ENCODE results near the gene PI4K2B. TPM values are rescaled to one million over a fixed set of nuclear protein-coding genes. Genes with fewer than 3 reads are reported as not detected.
A peak's percentile ranks its signal among the peaks of the same experiment; 100 is the strongest.

PI4K2B gene
- total and polyA plus RNA-seq, 10 of the 15 experiments (the other 5 are each of a cell fraction or from before 2014, with no cell fraction given) = 12.9 to 55.3 (median 40.7) TPM

DNA sequence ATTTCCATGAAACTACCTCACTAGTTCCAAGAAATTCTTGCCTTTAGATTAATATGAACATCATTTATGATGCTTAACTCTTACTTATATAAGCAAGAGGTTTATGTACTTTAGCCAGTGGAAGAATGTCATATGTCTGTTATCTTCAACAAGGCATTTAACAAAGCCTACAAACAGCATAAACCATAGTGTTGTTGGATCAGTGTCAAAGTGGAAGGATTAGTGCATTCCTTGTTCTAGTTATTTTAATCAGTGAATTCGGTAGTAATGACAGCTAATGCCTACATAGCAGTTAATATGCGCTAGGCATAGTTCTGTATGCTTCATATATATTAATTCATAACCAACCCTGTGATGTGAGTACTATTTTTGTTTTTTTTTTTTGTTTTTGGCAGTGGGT is 3.1 kb downstream of the PI4K2B start:
- intact Hi-C loops (cut with micrococcal nuclease; ENCODE audit: unreplicated experiment) = loop anchor here (10.0 kb wide), 1 partner anchor 652 kb away; the partner anchor contains the start of gene DHX15
- RAD21 ChIA-PET (ENCODE audit: unreplicated experiment) = interaction anchor here (1.2 kb wide), 1 partner anchor 75 kb away, joined by 4 read pairs; the partner anchor contains the start of gene ZCCHC4
- WGBS (ENCODE audit: insufficient coverage, insufficient replicate concordance, low lambda C conversion rate, missing lambda C conversion rate) = 100% methylated on average over 2 of the region's 2 CpGs
- H4K20me1 ChIP-seq (ENCODE audit: control insufficient read depth, insufficient read depth) = no peaks in the 10 kb centered on the region
- in situ Hi-C loops (cut with MboI) = loop anchor here (10.0 kb wide), 1 partner anchor 652 kb away; the partner anchor contains the start of gene DHX15
- CTCF ChIA-PET = interaction anchor here (3.8 to 4.5 kb wide), 2 partner anchors 76 to 130 kb away, joined by 29 to 32 read pairs; partner anchors contain the start of gene ZCCHC4
- peak overlapping the region; percentile 64; the same call in 1 of the 2 replicates for H3K9ac ChIP-seq (ENCODE audit: control insufficient read depth, insufficient read depth, low read length)
- SMC1A ChIA-PET (ENCODE audit: uncharacterized antibody, unreplicated experiment) = interaction anchor here (1.6 to 5.4 kb wide), 4 partner anchors 10 to 131 kb away, joined by 5 to 38 read pairs (median 10); partner anchors contain the start of gene ZCCHC4
- TF ChIP-seq KDM1A (IDR thresholded peaks at IDR 0.05; ENCODE audit: borderline replicate concordance) = no peak
- TF ChIP-seq ZNF622 (IDR thresholded peaks at IDR 0.05) = no peak
- no peak for TF ChIP-seq ETV6 (conservative IDR thresholded peaks at IDR 0.05 in 1 of 2, IDR thresholded peaks at IDR 0.05 in 1 of 2; ENCODE audit: borderline replicate concordance in 1 of 2, low read depth in 1 of 2)
- no peak for TF ChIP-seq MXI1 (IDR thresholded peaks at IDR 0.05; ENCODE audit: low read depth, low read length)
- TF ChIP-seq LARP7 (IDR thresholded peaks at IDR 0.05) = no peak
- TF ChIP-seq, protein P1, sequence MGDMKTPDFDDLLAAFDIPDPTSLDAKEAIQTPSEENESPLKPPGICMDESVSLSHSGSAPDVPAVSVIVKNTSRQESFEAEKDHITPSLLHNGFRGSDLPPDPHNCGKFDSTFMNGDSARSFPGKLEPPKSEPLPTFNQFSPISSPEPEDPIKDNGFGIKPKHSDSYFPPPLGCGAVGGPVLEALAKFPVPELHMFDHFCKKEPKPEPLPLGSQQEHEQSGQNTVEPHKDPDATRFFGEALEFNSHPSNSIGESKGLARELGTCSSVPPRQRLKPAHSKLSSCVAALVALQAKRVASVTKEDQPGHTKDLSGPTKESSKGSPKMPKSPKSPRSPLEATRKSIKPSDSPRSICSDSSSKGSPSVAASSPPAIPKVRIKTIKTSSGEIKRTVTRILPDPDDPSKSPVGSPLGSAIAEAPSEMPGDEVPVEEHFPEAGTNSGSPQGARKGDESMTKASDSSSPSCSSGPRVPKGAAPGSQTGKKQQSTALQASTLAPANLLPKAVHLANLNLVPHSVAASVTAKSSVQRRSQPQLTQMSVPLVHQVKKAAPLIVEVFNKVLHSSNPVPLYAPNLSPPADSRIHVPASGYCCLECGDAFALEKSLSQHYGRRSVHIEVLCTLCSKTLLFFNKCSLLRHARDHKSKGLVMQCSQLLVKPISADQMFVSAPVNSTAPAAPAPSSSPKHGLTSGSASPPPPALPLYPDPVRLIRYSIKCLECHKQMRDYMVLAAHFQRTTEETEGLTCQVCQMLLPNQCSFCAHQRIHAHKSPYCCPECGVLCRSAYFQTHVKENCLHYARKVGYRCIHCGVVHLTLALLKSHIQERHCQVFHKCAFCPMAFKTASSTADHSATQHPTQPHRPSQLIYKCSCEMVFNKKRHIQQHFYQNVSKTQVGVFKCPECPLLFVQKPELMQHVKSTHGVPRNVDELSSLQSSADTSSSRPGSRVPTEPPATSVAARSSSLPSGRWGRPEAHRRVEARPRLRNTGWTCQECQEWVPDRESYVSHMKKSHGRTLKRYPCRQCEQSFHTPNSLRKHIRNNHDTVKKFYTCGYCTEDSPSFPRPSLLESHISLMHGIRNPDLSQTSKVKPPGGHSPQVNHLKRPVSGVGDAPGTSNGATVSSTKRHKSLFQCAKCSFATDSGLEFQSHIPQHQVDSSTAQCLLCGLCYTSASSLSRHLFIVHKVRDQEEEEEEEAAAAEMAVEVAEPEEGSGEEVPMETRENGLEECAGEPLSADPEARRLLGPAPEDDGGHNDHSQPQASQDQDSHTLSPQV (IDR thresholded peaks at IDR 0.05) = no peak
- TF ChIP-seq TCF7 (IDR thresholded peaks at IDR 0.05; ENCODE audit: borderline replicate concordance) = no peak
- TF ChIP-seq ZNF274 (IDR thresholded peaks at IDR 0.05; ENCODE audit: insufficient read depth, insufficient read length) = no peak
- TF ChIP-seq, protein P2, sequence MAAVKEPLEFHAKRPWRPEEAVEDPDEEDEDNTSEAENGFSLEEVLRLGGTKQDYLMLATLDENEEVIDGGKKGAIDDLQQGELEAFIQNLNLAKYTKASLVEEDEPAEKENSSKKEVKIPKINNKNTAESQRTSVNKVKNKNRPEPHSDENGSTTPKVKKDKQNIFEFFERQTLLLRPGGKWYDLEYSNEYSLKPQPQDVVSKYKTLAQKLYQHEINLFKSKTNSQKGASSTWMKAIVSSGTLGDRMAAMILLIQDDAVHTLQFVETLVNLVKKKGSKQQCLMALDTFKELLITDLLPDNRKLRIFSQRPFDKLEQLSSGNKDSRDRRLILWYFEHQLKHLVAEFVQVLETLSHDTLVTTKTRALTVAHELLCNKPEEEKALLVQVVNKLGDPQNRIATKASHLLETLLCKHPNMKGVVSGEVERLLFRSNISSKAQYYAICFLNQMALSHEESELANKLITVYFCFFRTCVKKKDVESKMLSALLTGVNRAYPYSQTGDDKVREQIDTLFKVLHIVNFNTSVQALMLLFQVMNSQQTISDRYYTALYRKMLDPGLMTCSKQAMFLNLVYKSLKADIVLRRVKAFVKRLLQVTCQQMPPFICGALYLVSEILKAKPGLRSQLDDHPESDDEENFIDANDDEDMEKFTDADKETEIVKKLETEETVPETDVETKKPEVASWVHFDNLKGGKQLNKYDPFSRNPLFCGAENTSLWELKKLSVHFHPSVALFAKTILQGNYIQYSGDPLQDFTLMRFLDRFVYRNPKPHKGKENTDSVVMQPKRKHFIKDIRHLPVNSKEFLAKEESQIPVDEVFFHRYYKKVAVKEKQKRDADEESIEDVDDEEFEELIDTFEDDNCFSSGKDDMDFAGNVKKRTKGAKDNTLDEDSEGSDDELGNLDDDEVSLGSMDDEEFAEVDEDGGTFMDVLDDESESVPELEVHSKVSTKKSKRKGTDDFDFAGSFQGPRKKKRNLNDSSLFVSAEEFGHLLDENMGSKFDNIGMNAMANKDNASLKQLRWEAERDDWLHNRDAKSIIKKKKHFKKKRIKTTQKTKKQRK (IDR thresholded peaks at IDR 0.05; ENCODE audit: low read depth, low read length) = no peak
- TF ChIP-seq ESRRA (IDR thresholded peaks at IDR 0.05; ENCODE audit: low read length) = no peak
- TF ChIP-seq TARDBP (IDR thresholded peaks at IDR 0.05; ENCODE audit: borderline replicate concordance) = no peak
- no peak for TF ChIP-seq HCFC1 (IDR thresholded peaks at IDR 0.05; ENCODE audit: low read length)
- no TSS peak for BruUV-seq (replicated peaks)
- no peaks in the 10 kb centered on the region for H3K27me3 ChIP-seq (replicated peaks in 1 of 2; ENCODE audit: control insufficient read depth in 2 of 2, insufficient read depth in 2 of 2, low read length in 1 of 2)
- DNase-seq (ENCODE audit: low read depth, low spot score) = no peak
- peak overlapping the region; percentile 66 for H3K4me3 ChIP-seq
- ATAC-seq = no peak
- no peak for FAIRE-seq
- peaks cover 0 to 5% of the 10 kb centered on the region in 2 experiments; a peak in 1 of 4 replicates for H3K36me3 ChIP-seq (ENCODE audit: control insufficient read depth in 2 of 2, insufficient read depth in 2 of 2, low read length in 1 of 2)
- H3K4me2 ChIP-seq (ENCODE audit: control insufficient read depth, insufficient read depth) = peak overlapping the region; percentile 76
- H2AFZ ChIP-seq (ENCODE audit: control insufficient read depth, low read depth, low read length) = no peak overlapping the region
- H3K79me2 ChIP-seq (ENCODE audit: control insufficient read depth, insufficient read depth, low read length) = peaks cover 75% of the 10 kb centered on the region
- peak overlapping the region; percentile 87; the same call in 1 of the 2 replicates for H3K27ac ChIP-seq (ENCODE audit: control insufficient read depth, insufficient read depth)
- POLR2A ChIA-PET = interaction anchor here (0.6 to 4.4 kb wide), 4 partner anchors 11 to 1082 kb away, joined by 4 to 49 read pairs (median 4); partner anchors contain the start of genes SEPSECS and ZCCHC4
- peaks cover 11% of the 10 kb centered on the region for H3K4me1 ChIP-seq (ENCODE audit: control insufficient read depth, insufficient read depth, low read length)
- peaks cover 4% of the 10 kb centered on the region; the same call in 2 of the 3 replicates for H3K9me3 ChIP-seq (replicated peaks; ENCODE audit: control insufficient read depth, insufficient read depth, low read length)
